Upper lobe of left lung (tissue), 6 donors: ENCODE measurements around the gene SRP72. TPM values are rescaled to one million over a fixed set of nuclear protein-coding genes. Genes with fewer than 3 reads are reported as not detected.

Experiments used
- ATAC-seq, 2 donors: fragments of 200-7000 bp; cut with Tn5 transposase; one replicate each; pipeline ENCODE4 v1.9.1; 2022; ENCODE audit warnings: mild to moderate bottlenecking in 2 of 2, moderate library complexity in 2 of 2; ENCODE audit not compliant: low FRiP score in 2 of 2
- DNase-seq, 2 donors: peaks; one replicate each; pipeline ENCODE4 v3.0.0-alpha.2; 2019 to 2020
- H3K27ac ChIP-seq, 4 donors: fragments of 200-600 bp; sonication (generic); one replicate each; pipeline ENCODE4 v1.5.1; 2016 to 2019
- H3K27me3 ChIP-seq, 4 donors: fragments of 200-600 bp; sonication (generic); one replicate each; pipeline ENCODE4 v1.5.1; 2017 to 2019
- H3K36me3 ChIP-seq, 4 donors: fragments of 200-600 bp; sonication (generic); one replicate each; pipeline ENCODE4 v1.5.1; 2016 to 2019
- H3K4me1 ChIP-seq, 4 donors: fragments of 200-600 bp; sonication (generic); one replicate each; pipeline ENCODE4 v1.5.1; 2018 to 2019
- H3K4me3 ChIP-seq, 4 donors: fragments of 200-600 bp; sonication (generic); one replicate each; pipeline ENCODE4 v1.5.1; 2017 to 2019; ENCODE audit warnings: mild to moderate bottlenecking in 2 of 4, moderate library complexity in 1 of 4
- H3K9me3 ChIP-seq, 4 donors: fragments of 200-600 bp; sonication (generic); one replicate each; pipeline ENCODE4 v1.5.1; 2018 to 2019
- EP300 ChIP-seq, 4 donors: sonication (generic); formaldehyde crosslinking; IDR thresholded peaks; one replicate each; pipeline ENCODE4 v1.5.1; 2017; ENCODE audit warnings: antibody characterized with exemption in 4 of 4, control low read depth in 2 of 4
- POLR2A ChIP-seq, 4 donors: fragments of 450-650 bp; IDR thresholded peaks; one replicate each; pipeline ENCODE4 v1.5.1; 2016 to 2017; ENCODE audit warnings: antibody characterized with exemption in 4 of 4, mild to moderate bottlenecking in 2 of 4
- POLR2AphosphoS5 ChIP-seq, 2 donors: sonication (generic); formaldehyde crosslinking; IDR thresholded peaks; one replicate each; pipeline ENCODE4 v1.5.1; 2017; ENCODE audit warnings: antibody characterized with exemption in 2 of 2
- WGBS, 2 donors: methylation state at CpG; one replicate each; pipeline ENCODE4 v1.1.5; 2017 to 2018; 5-methylcytosine and 5-hydroxymethylcytosine counted together
- total RNA-seq, 6 donors: library from RNA; depleted of rRNA in 4 of 6; stranded (reverse); fragments of >200 nt in 4 of 6; gene quantifications; one replicate each; pipeline versions ENCODE4 v1.1.0 to v1.2.1, GENCODE V29; 2016 to 2021
- TF ChIP-seq, protein P1 (sequence below), 6 experiments: fragments of 450-650 bp in 4 of 6; fragments of 200-600 bp in 2 of 6; sonication (generic) in 2 of 6; IDR thresholded peaks; one replicate each; pipeline ENCODE4 v1.5.1; 2016 to 2019; ENCODE audit warnings: antibody characterized with exemption in 6 of 6
- donor health status: DM: no; HTN: no; CAD: no; lungs with moderate emphysema.
- donor health status: DM: no; HTN: yes; CAD: no; lungs with severe emphysema.

SRP72 gene
- total RNA-seq, 6 donors from 2014 or later, result 41.9 to 101 (median 68.8) TPM

DNA sequence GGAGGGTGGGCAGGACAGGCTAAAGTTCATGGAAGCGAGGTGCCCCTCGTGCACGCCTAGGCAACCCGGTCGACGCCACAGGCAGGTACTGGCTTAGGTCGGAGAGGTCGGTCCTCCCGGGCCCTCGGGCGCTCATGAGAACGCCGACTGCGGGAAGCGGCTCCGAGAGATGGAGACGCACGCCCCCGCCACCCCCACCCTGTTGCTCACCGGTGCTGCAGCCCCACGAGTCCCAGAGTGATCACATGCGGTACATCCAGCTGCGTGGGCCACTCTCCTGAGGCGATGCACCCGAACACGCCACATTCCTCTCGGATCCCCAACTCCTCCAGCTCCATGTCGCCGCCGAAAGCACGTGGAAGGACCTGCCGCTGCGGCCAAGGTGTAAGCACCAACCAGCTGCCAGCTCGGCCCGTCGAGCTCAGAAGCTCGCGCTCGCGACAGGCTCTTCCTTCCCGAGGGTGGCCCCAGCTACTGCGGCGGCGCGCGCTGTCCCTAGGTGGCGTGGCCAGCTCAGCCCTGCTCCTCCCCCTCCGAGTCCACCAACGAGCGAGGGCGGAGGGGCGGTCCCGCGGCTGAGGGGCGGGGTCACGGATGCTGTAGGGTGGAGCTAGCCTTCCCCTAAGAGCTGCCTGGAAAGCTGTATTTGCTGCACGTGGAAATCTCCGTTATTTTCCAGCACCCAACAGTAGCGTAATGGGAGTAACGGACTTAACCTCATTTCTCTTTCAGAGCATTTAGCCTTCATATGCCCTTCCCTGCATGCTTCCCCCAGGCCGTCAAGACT is 32.1 kb upstream of the SRP72 start, which contains the start of gene PPAT:
Gene PPAT, minus strand, starts transcription at position 476 of the 787 bp plus-strand sequence. Its CDS starts 138 bp downstream, at position 338.
- Histone ChIP-seq H3K36me3 (no peaks in the 10 kb centered on the region), H3K27ac (peak within 1 kb of the TSS; percentile 85 to 94 (median 90)), H3K4me3 (peak within 1 kb of the TSS; percentile 44 to 87 (median 80)), H3K4me1 (peaks cover 5 to 30% (median 14%) of the 10 kb centered on the region in 4 donors), H3K9me3 (no peaks in the 10 kb centered on the region), H3K27me3 (no peaks in the 10 kb centered on the region)
- peak; percentile 97 to 99 for ATAC-seq
- DNase-seq, result peak; percentile 99 to 100
- WGBS, 2 donors, result 1 to 2% methylated on average over 11 to 24 of the region's 61 CpGs
- TF ChIP-seq POLR2A (IDR thresholded peaks at IDR 0.05), result peak in 1 of 4 donors; percentile 48
- TF ChIP-seq POLR2AphosphoS5 (IDR thresholded peaks at IDR 0.05), result peak; percentile 30 to 80
- TF ChIP-seq EP300 (IDR thresholded peaks at IDR 0.05), result no peak
- TF ChIP-seq, protein P1, sequence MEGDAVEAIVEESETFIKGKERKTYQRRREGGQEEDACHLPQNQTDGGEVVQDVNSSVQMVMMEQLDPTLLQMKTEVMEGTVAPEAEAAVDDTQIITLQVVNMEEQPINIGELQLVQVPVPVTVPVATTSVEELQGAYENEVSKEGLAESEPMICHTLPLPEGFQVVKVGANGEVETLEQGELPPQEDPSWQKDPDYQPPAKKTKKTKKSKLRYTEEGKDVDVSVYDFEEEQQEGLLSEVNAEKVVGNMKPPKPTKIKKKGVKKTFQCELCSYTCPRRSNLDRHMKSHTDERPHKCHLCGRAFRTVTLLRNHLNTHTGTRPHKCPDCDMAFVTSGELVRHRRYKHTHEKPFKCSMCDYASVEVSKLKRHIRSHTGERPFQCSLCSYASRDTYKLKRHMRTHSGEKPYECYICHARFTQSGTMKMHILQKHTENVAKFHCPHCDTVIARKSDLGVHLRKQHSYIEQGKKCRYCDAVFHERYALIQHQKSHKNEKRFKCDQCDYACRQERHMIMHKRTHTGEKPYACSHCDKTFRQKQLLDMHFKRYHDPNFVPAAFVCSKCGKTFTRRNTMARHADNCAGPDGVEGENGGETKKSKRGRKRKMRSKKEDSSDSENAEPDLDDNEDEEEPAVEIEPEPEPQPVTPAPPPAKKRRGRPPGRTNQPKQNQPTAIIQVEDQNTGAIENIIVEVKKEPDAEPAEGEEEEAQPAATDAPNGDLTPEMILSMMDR (IDR thresholded peaks at IDR 0.05), result peak; percentile 36 to 73 (median 57)

DNA sequence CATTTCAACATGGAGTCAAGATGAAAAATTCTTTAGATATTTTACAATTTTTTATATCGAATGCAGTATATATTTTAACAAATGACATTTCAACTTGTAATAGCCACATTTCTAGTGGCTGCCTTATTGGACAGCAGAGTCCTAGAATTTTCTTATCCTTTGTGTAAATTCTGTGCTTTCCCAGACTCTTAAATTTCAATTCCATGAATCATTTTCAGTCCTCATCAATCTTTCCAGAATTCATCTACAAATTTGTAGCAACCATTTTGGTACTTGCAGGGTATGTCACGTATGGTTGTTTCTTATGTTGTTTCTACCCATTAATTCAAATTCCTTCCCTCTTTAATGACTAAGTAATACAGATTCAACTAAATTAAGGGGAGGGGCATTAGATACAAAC is 28.7 kb upstream of the SRP72 start:
- H3K36me3 ChIP-seq, result peaks cover 0 to 10% (median 2%) of the 10 kb centered on the region in 4 donors
- DNase-seq, result no peak
- H3K27me3 ChIP-seq, result no peaks in the 10 kb centered on the region
- TF ChIP-seq, protein P1 (IDR thresholded peaks at IDR 0.05), result no peak
- TF ChIP-seq POLR2AphosphoS5 (IDR thresholded peaks at IDR 0.05) (no peak), POLR2A (IDR thresholded peaks at IDR 0.05) (no peak), EP300 (IDR thresholded peaks at IDR 0.05) (no peak)
- peaks cover 5 to 27% (median 14%) of the 10 kb centered on the region in 4 donors for H3K4me1 ChIP-seq
- ATAC-seq, result no peak
- no peak overlapping the region for H3K4me3 ChIP-seq
- 91 to 95% methylated on average over 2 of the region's 2 CpGs for WGBS, 2 donors
- no peak overlapping the region for H3K27ac ChIP-seq
- no peaks in the 10 kb centered on the region for H3K9me3 ChIP-seq

DNA sequence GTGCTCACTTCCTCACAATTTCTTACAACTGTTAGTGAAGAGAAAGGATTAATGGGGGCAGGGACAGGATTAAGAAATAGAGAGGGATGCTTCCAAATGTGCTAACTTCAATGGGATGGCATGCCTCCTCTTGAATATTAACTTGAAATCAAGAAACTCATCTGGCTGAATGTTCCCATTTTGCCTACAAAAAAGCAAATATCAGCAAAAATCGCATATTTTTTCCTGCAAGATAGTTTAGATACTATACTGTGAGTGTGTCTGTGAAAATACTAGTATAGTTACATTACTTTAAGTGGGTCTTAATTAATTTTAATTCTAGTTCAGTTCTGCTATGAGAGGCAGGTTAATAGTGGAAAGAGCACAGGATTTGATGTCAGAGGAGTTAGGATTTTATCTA is 26.4 kb upstream of the SRP72 start:
- ATAC-seq, result no peak
- peaks cover 0 to 13% (median 3%) of the 10 kb centered on the region in 4 donors for H3K4me1 ChIP-seq
- no peak for DNase-seq
- 75 to 96% methylated on average over 1 of the region's 1 CpG for WGBS, 2 donors
- H3K27me3 ChIP-seq, result no peaks in the 10 kb centered on the region
- TF ChIP-seq POLR2A (IDR thresholded peaks at IDR 0.05) (no peak), POLR2AphosphoS5 (IDR thresholded peaks at IDR 0.05) (no peak), EP300 (IDR thresholded peaks at IDR 0.05) (no peak)
- TF ChIP-seq, protein P1 (IDR thresholded peaks at IDR 0.05), result no peak
- peaks cover 0 to 10% (median 2%) of the 10 kb centered on the region in 4 donors for H3K36me3 ChIP-seq
- H3K4me3 ChIP-seq, result no peak overlapping the region
- H3K27ac ChIP-seq, result no peak overlapping the region
- H3K9me3 ChIP-seq, result no peaks in the 10 kb centered on the region

DNA sequence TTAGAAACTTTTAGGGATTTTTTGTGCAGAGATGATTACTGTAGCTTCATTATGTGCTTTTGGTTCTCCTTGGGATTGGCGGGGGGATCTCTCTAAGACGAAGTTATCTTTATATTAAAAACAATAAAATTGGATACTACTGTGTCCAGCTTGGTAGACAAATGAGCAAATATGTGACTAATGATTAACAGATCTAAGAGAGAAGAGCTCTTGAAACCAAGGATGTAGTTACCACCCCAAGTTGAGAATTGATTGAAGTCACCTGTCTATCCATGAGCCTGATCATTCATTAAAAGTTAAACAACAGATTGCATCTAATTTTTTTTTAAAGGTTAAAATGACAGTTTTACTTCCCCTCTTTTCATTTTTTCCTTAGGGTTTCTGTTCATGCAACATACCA is 22.7 kb upstream of the SRP72 start:
- WGBS, 2 donors, result 90 to 92% methylated on average over 2 of the region's 2 CpGs
- ATAC-seq, result no peak
- no peaks in the 10 kb centered on the region for H3K9me3 ChIP-seq
- H3K4me3 ChIP-seq, result no peak overlapping the region
- no peaks in the 10 kb centered on the region for H3K27me3 ChIP-seq
- H3K4me1 ChIP-seq, result no peaks in the 10 kb centered on the region
- peaks cover 0 to 25% (median 3%) of the 10 kb centered on the region in 4 donors for H3K36me3 ChIP-seq
- no peak for DNase-seq
- TF ChIP-seq POLR2A (IDR thresholded peaks at IDR 0.05) (no peak), EP300 (IDR thresholded peaks at IDR 0.05) (no peak), POLR2AphosphoS5 (IDR thresholded peaks at IDR 0.05) (no peak)
- TF ChIP-seq, protein P1 (IDR thresholded peaks at IDR 0.05), result no peak
- H3K27ac ChIP-seq, result no peak overlapping the region
